NCI-H2227 (cell line): ENCODE data around the gene ZNF507.
"Not testable (repeated sequence)": the region's sequence is repeated elsewhere in the genome, so short reads cannot be mapped to it uniquely, and the experiment has no call there.

Source experiments
- DNase-seq: peaks from one replicate; lab custom pipeline; 2025; ENCODE audit not compliant: unreplicated experiment; lab: John Stamatoyannopoulos, UW

The ZNF507 gene

GRCh38 chr19:32406161-32407003 is 61.0 kb downstream of the ZNF507 start:
- no peak for DNase-seq

DNA sequence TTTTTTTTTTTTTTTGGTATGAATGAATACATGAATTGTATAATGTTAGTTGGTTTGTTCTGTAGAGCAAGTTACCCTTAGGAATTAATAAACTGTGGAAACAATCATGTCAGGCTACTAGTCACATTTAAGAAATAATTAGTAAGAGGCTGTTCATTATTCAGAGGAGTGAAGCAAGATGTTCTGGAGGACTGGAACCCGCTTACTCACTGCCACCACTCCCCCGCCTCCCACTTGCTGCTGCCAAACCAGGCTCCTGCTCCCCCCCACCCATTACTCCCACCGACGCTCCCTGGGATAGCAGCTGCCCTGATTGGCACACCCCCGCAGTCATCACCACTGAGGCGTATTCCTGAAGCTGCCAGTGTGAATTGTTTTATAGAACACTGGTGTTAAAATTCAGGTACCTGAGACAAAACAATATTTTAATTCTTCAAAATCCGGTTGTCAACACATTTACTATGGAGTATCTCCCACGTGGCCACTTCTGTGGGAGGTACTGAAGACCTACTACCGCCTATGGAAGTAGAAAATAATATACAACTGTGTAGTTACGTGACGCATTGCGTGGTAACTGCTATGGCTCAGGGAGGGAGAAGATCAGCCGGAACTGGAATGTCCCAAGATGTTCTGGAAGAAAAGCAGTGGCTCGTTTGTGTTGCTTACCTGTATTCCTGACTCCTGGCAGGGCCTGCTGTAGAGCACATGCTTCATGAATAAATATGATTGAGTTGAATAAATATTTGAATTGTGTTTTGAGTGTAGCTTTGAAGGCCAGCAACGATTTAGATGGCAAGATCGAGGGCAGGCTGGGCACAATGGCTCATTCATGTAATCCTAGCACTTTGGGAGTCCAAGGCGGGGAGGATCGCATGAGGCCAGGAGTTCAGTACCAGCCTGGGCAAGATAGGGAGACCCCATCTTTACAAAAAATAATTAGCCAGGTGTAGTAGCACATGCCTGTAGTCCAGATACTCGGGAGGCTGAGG is 61.9 kb downstream of the ZNF507 start:
- DNase-seq, result no peak

DNA sequence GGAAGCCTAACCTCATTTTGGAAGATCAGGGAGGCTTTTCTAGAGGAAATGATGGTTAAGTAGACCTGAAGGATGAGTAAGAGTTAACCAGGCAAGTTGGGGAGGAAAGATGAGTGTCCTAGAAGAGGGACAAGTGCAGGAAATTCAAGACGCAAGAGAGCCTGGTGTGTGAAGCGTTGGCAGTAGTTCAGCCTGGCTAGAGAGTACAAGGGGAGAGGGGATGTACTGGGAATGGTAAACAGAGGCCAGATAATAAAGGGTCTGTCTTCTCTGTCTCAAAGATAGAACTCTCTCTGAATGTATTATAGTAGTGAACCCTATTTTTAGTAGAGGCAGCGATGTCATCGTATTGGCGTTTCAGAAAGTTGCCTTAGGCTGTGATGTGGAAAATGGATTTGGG is 69.8 kb downstream of the ZNF507 start:
- no peak for DNase-seq

DNA sequence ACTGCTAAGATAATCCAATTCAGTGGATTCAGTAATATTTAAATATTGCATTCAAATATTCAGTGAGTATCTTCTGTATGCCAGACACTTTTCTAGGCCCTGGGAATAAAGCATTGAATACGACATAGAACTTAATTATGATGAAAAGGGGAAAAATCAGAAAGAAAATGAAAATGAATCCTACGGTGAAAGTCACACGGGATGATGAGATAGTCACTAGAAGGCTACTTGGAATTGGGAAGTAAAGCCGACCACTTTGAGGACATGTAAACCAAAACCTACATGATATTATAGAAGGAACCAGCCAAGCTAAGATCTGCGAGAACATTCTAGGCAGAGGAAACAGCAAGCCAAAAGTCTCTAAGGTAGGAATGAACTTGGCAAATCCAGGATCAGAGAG is 70.3 kb downstream of the ZNF507 start:
- DNase-seq, result no peak

GRCh38 chr19:32416749-32417456 is 71.5 kb downstream of the ZNF507 start:
- no peak for DNase-seq

DNA sequence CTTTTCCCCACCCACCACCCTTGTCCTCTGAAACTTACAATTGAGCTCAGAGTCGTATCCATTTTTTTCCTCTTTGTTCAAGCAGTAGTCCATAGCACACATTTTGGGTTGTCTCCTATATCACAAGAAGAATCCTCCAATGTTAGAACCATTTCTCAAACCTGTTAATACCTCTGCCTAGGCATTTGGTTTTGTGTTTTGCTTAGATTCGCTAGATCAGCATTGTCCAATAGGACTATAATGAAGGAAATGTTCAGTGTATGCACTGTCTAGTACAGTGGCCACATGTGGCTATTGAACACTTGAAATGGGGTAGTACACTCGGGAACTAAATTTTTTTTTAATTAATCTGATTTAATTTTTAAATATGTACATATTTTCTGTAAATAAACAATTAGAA is 72.7 kb downstream of the ZNF507 start:
- DNase-seq, result no peak

- DNase-seq, result no peak
Measured at GRCh38 chr19:32421589-32422361, 76.4 kb downstream of the ZNF507 start.

DNA sequence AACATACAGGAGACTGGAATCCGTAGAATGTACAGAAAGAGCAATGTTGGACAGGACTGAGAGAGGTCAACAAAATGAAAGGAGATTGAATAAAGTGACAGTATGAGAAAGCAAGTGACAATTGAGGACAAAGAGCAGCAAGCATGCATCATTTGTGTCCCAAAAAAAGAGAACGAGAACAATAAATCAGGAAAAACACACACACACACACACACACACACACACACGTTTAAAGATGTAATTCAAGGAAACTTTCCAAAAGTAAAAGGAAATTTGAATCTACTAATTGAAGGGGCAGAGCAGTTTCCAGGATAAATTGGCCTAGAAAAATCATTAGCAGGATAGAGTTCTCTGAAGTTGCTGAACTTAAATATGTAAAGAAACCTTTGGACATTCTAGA is 77.0 kb downstream of the ZNF507 start:
- no peak for DNase-seq

GRCh38 chr19:32423944-32424343 is 78.5 kb downstream of the ZNF507 start:
- not testable (repeated sequence) for DNase-seq

DNA sequence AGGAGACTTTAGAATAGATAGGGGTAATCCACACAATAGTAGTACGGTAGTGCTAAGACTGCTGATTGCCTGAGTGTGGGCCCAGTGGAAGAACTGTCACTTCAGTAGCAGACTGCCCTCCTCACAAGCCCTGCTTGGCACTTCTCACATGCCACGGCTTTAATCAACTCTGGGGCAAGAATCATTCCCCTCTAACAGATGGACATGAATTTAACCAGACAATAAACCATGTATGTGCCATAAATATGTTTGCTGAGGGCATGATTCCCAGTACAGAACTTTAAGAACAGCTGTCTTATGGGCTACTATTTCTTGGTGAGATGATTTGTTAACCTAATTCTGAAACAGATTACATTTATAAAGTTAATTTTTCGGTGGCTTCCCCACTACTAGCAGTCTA is 82.1 kb downstream of the ZNF507 start:
- DNase-seq, result no peak

- no peak for DNase-seq
Measured at GRCh38 chr19:32436692-32437091, 91.3 kb downstream of the ZNF507 start.

DNA sequence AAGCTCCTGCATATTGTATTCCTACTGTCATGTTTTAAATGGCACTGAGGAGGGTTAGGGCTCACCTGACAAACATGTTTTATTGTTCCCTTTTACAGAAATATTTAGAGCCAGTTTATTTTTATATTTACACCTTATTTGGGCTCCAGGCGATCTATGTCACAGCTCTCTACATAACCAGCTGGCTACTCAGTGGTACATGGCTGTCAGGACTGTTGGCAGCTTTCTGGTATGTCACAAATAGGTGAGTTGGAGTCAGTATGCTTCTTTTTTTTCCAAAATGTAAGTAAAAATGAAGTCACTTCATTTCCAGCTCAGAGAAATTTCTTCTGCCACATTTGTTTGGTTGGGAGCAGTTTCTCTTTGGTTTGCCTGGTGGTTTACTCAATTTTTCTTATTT is 91.7 kb downstream of the ZNF507 start:
- no peak for DNase-seq
